AG09319 (cell line): ENCODE data around the gene CTBP2.

ENCODE experiments used
- DNase-seq: peaks from one replicate; pipeline ENCODE4 v3.0.0-alpha.2; 2010; ENCODE audit warnings: low read depth; ENCODE audit errors: extremely low read depth
- TF ChIP-seq, protein P1 (sequence below): IDR thresholded peaks from 2 replicates; pipeline ENCODE4 v1.5.1; 2011; ENCODE audit warnings: low read depth, mild to moderate bottlenecking, inconsistent platforms, low read length, moderate library complexity

Gene CTBP2

DNA sequence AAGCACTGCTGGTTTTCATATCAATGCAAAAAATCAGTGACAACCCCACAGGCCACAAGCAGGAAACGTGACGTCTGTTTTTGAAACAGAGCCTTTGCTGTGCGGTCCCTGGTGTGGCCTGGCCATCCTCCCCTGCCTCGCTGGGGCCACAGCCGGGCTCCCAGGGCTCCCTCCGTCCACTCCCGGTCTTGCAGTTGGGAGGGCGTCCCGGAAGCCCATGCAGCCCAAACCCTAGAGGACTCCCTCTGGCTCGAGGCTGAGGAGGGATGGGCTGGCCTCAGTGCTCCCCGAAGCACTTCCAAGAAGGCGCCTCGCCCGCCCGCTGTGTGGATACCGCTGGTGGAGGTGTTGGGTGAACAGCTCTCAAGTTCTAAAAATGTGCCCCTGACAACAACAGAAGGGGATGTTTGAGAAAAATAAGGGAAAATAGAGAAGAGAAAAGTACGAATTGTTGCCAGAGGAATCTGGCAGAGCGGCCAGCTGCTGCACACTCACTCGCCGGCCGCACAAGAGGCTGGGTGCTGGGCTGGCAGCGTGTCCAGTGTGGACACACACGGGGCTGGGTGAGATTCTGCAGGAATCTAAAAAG, 144.9 kb downstream of the CTBP2 start:
- no peak for DNase-seq
- TF ChIP-seq, protein P1, sequence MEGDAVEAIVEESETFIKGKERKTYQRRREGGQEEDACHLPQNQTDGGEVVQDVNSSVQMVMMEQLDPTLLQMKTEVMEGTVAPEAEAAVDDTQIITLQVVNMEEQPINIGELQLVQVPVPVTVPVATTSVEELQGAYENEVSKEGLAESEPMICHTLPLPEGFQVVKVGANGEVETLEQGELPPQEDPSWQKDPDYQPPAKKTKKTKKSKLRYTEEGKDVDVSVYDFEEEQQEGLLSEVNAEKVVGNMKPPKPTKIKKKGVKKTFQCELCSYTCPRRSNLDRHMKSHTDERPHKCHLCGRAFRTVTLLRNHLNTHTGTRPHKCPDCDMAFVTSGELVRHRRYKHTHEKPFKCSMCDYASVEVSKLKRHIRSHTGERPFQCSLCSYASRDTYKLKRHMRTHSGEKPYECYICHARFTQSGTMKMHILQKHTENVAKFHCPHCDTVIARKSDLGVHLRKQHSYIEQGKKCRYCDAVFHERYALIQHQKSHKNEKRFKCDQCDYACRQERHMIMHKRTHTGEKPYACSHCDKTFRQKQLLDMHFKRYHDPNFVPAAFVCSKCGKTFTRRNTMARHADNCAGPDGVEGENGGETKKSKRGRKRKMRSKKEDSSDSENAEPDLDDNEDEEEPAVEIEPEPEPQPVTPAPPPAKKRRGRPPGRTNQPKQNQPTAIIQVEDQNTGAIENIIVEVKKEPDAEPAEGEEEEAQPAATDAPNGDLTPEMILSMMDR: no peak

DNA sequence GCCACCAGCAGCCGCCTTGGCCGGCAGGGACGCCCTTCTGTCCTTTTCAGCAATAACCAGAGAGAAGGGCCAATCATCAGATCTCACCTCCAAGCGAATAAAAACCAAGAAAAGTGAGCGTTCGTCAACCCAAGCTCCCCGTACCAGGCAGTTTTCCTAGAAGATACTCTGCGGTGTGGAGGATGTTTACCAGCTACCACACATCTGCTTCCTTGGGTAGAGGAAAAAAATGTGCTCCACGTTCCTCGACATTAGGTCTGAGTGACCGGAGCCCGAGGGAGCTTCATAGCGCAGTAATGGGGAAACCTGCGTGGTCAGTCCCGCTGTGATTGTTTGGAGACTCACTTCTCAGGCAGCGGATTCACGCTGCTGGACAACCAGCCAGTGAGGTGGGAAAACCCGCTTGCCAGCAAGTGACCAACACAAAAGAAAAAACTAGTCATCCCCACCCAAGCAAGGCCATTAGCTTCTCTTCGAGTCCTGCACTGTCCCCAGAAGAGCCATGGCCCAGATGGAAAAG, 145.5 kb downstream of the CTBP2 start:
- no peak for DNase-seq
- TF ChIP-seq, protein P1: no peak

DNA sequence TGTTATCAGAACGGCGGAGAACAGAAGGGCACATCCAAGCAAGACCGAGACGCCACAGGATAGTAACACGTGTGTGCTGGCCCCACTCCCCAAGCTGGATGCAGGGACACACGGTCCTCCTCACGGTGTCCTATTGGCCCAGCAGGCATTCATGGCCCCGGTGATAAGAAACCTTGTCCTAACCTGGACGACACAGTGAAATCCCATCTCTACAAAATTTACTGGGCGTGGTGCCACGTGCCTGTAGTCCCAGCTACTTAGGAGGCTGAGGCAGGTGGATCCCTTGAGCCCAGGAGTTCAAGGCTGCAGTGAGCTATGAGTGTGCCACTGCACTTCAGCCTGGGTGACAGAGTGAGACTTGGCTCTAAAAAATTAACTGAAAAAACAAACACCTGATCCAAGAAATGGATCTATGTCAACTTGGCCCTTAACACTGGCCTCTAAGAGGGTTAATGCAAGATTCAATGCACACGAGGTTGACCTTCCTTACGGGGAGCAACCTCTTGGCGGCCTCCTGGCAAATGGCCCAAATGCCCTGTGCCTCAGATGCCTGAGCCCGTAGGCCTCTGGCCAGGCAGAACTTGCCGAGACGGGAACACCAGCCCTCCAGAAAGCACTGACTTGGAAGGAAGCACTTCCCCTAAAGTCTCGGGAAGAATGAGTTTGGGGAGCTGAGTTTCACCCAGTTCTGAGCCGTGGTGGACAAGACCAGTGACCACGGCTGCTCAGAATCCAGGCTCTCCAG, 146.1 kb downstream of the CTBP2 start:
- TF ChIP-seq, protein P1: no peak

DNA sequence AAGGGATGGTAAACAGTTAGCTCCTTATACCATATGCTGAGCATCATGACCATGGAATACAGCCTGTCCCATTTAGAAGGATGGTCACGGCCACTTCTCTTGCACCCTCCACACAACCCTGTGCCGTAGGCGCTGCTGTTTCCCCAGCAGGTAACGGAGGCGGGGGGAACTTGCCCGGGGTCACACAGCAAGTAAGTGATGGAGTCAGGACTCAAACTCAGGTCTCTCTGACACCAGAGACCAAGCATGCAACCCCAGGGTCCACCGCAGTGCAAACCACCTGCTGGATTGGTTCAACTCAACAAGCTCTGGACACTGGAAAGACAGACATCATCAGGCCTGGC, 146.9 kb downstream of the CTBP2 start:
- no peak for DNase-seq
- TF ChIP-seq, protein P1: no peak

More for the DNA sequence above, 146.1 kb downstream of the CTBP2 start:
- DNase-seq: no peak

DNA sequence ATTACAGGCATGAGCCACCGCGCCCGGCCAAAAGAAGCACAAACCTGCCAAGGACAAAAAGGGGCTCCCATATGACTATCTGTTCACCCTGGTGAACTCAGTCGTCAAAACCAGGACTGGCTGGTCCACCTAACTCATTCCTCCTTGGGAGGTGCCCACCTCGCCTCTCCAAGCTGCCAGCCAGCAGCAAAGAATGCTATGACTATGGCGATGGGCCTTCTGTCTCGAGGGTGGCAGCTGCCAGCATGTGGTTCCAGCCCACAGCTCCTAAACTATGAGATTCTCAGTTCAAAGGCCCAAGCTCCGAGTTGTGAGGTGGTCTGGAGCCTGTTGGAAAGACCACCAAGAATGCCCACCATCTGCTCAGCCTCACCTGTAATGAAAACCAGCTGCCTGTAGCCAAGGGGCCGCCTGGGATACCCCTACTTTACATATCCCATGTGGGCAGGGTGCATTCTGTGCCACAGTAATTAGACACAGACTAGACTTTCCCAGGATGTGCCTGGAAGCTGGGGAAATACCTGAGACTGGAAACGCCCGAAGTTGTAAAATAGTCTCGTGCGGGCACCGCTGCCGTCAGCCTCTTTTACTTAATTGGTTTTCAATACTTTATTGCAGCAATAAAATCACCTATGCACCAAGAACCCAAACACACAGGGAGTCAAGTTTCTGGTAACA, 147.4 kb downstream of the CTBP2 start:
- DNase-seq: no peak
- TF ChIP-seq, protein P1: no peak

DNA sequence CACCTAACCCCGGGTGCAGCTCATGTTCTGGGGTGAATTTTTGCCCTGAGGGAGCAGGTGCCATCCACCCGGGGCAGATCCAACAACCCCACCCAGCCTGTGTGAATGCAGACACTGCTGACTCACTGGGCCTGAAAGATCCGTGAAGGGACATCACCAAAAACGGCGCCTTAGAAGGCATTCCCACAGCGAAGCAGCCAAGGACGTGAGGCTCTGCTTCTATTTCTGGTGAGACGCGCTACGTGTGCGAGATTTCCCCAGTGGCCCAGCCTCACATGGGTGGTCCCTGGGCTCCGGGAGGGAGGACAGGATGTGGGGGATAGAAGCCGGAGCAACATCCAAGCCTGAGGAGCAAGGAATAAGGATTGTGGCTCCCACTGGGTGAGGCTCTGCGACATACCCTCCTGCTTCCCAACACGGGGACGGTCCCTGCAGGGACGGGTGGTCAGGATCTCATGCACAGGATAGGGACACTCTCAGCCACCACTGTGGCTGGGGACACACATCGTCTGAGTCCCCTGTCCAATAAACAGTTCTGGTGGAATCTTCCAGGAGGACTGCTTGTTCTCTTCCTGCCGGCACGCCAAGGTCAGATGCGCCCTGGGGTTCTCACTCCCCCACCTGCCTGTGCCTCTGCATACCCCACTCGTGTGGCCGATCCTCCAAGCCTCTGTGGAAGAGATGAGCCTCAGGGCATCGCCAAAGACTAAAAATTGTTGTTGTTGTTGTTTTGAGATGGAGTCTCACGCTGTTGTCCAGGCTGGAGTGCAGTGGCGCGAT, 148.2 kb downstream of the CTBP2 start:
- TF ChIP-seq, protein P1: no peak
- DNase-seq: no peak
